Activated naive CD4-positive, alpha-beta T cell treated with anti-CD3 and anti-CD28 coated beads, Interleukin-2, amount 50 U/mL, for 24 hours (primary cell): Measurements from ENCODE around the gene LANCL3.
"Not testable (repeated sequence)": the region's sequence is repeated elsewhere in the genome, so short reads cannot be mapped to it uniquely, and the experiment has no call there.

Source experiments
- H3K27ac Mint-ChIP-seq: one replicate; pipeline ENCODE4 v1.8.0; 2021; ENCODE audit warnings: mild to moderate bottlenecking, mixed read lengths
- H3K27me3 Mint-ChIP-seq: one replicate; pipeline ENCODE4 v1.8.0; 2021; ENCODE audit warnings: mixed read lengths
- H3K36me3 Mint-ChIP-seq: one replicate; pipeline ENCODE4 v1.8.0; 2021; ENCODE audit warnings: mixed read lengths
- H3K4me1 Mint-ChIP-seq: one replicate; pipeline ENCODE4 v1.8.0; 2021; ENCODE audit warnings: mixed read lengths
- H3K4me3 Mint-ChIP-seq: one replicate; pipeline ENCODE4 v1.8.0; 2021; ENCODE audit warnings: mild to moderate bottlenecking, mixed read lengths
- H3K9me3 Mint-ChIP-seq: one replicate; pipeline ENCODE4 v1.8.0; 2021; ENCODE audit warnings: mixed read lengths

The LANCL3 gene

GRCh38 chrX:37594755-37595382, 23.4 kb downstream of the LANCL3 start:
- no peaks in the 10 kb centered on the region for H3K9me3 Mint-ChIP-seq
- H3K4me1 Mint-ChIP-seq: no peaks in the 10 kb centered on the region
- no peaks in the 10 kb centered on the region for H3K36me3 Mint-ChIP-seq
- H3K27me3 Mint-ChIP-seq: no peaks in the 10 kb centered on the region
- H3K4me3 Mint-ChIP-seq: no peak overlapping the region
- H3K27ac Mint-ChIP-seq: no peak overlapping the region

- Mint-ChIP-seq H3K27me3 (peaks cover 3% of the 10 kb centered on the region), H3K4me3 (no peak overlapping the region), H3K36me3 (no peaks in the 10 kb centered on the region), H3K9me3 (no peaks in the 10 kb centered on the region), H3K4me1 (no peaks in the 10 kb centered on the region), H3K27ac (no peak overlapping the region)
Measured at GRCh38 chrX:37599729-37600128, 28.3 kb downstream of the LANCL3 start.

GRCh38 chrX:37603938-37604409, 32.5 kb downstream of the LANCL3 start:
- Mint-ChIP-seq H3K27ac (no peak overlapping the region), H3K9me3 (no peaks in the 10 kb centered on the region), H3K4me3 (no peak overlapping the region), H3K27me3 (peaks cover 5% of the 10 kb centered on the region), H3K36me3 (no peaks in the 10 kb centered on the region), H3K4me1 (no peaks in the 10 kb centered on the region)

- Mint-ChIP-seq H3K36me3 (no peaks in the 10 kb centered on the region), H3K9me3 (no peaks in the 10 kb centered on the region), H3K27me3 (peaks cover 2% of the 10 kb centered on the region), H3K27ac (no peak overlapping the region), H3K4me1 (no peaks in the 10 kb centered on the region), H3K4me3 (no peak overlapping the region)
Measured at GRCh38 chrX:37607243-37607642, 35.8 kb downstream of the LANCL3 start.

GRCh38 chrX:37608156-37608555, 36.7 kb downstream of the LANCL3 start:
- no peaks in the 10 kb centered on the region for H3K9me3 Mint-ChIP-seq
- H3K27ac Mint-ChIP-seq: no peak overlapping the region
- H3K27me3 Mint-ChIP-seq: peaks cover 2% of the 10 kb centered on the region
- H3K4me3 Mint-ChIP-seq: no peak overlapping the region
- H3K36me3 Mint-ChIP-seq: no peaks in the 10 kb centered on the region
- H3K4me1 Mint-ChIP-seq: no peaks in the 10 kb centered on the region

DNA sequence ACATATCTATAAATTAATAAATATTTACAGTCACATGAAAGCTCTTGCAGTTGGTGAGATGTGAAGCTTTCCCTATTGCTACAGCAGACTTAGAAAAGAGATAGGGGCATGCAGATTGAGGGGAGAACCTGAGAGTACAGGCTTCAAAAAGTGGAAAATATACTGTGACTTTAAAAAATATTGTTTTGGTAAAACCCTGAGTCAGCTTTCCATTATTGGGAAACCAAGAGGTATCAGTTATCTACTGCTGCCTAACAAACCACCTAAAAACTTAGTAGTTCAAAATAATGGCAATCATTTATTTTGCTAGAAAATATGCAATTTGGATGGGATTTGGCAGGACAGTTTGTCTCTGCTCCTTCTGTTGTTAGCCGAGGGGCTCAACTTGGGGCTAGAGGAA, 38.3 kb downstream of the LANCL3 start:
- Mint-ChIP-seq H3K36me3 (no peaks in the 10 kb centered on the region), H3K4me3 (no peak overlapping the region), H3K9me3 (no peaks in the 10 kb centered on the region), H3K27ac (no peak overlapping the region), H3K27me3 (peaks cover 2% of the 10 kb centered on the region), H3K4me1 (no peaks in the 10 kb centered on the region)

GRCh38 chrX:37613933-37614332, 42.5 kb downstream of the LANCL3 start:
- Mint-ChIP-seq H3K4me3 (no peak overlapping the region), H3K36me3 (no peaks in the 10 kb centered on the region), H3K9me3 (no peaks in the 10 kb centered on the region), H3K27me3 (no peaks in the 10 kb centered on the region), H3K4me1 (no peaks in the 10 kb centered on the region), H3K27ac (no peak overlapping the region)

DNA sequence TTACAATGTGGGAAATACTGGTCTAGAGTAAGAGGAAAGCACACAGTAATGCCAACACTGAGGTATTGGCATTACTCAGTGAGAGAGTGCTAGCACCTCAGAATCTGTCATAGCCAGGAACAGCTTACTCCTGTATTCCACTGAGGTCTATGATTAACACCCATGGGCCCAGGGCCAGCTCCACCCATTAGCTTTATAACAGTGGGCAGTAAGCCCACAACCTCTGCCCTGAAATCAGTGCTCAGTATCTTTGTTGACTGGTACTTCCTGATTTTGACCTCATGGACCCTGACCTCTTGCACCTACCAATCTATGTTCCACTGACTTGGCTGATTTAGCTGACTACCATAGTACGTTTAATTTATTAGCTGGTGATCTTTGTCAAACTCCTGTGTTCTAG, 56.1 kb downstream of the LANCL3 start:
- Mint-ChIP-seq H3K4me1 (no peaks in the 10 kb centered on the region), H3K4me3 (no peak overlapping the region), H3K27me3 (no peaks in the 10 kb centered on the region), H3K9me3 (no peaks in the 10 kb centered on the region), H3K36me3 (no peaks in the 10 kb centered on the region), H3K27ac (no peak overlapping the region)

DNA sequence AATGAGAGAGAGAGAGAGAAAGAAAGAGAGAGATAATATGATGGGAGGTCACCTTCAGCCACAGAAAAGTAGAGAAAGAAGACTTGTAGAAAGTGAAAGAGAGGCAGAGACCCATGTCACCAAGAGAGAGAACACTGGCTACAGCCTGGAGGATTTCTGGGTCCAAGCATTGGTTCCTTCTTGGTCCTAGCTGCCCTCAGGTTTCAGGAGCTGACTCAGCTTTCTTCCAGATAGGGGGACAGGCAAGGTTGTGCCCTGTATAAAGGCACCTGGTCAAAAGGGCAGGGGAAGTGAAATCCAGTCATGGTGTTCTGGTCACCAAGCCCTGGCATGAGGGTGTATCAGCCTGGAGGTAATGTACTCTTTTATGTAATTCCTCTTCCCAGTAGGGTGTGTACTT, 66.6 kb downstream of the LANCL3 start:
- Mint-ChIP-seq H3K36me3 (no peaks in the 10 kb centered on the region), H3K4me3 (no peak overlapping the region), H3K9me3 (no peaks in the 10 kb centered on the region), H3K27me3 (peaks cover 1% of the 10 kb centered on the region), H3K27ac (no peak overlapping the region), H3K4me1 (no peaks in the 10 kb centered on the region)

DNA sequence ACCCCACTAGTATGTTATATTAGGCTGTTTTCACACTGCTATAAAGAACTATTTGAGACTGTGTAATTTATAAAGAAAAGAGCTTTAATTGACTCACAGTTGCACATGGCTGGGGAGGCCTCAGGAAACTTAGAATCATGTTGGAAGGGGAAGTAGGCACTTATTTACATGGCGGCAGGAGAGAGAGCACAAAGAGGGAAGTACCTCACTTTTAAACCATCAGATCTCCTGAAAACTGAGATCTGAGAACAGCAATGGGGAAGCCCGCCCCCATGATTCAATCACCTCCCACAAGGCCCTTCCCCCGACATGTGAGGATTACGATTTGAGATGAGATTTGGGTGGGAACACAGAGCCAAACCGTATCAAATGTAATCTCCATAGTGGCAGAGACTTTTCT, 68.7 kb downstream of the LANCL3 start:
- Mint-ChIP-seq H3K27me3 (peaks cover 1% of the 10 kb centered on the region), H3K9me3 (no peaks in the 10 kb centered on the region), H3K27ac (no peak overlapping the region), H3K36me3 (no peaks in the 10 kb centered on the region), H3K4me3 (no peak overlapping the region), H3K4me1 (no peaks in the 10 kb centered on the region)

GRCh38 chrX:37641859-37642258, 70.4 kb downstream of the LANCL3 start:
- no peaks in the 10 kb centered on the region for H3K9me3 Mint-ChIP-seq
- H3K4me3 Mint-ChIP-seq: no peak overlapping the region
- peaks cover 1% of the 10 kb centered on the region for H3K27me3 Mint-ChIP-seq
- H3K36me3 Mint-ChIP-seq: no peaks in the 10 kb centered on the region
- H3K27ac Mint-ChIP-seq: no peak overlapping the region
- no peaks in the 10 kb centered on the region for H3K4me1 Mint-ChIP-seq

- H3K4me1 Mint-ChIP-seq: no peaks in the 10 kb centered on the region
- H3K27ac Mint-ChIP-seq: no peak overlapping the region
- no peak overlapping the region for H3K4me3 Mint-ChIP-seq
- peaks cover 1% of the 10 kb centered on the region for H3K27me3 Mint-ChIP-seq
- no peaks in the 10 kb centered on the region for H3K9me3 Mint-ChIP-seq
- no peaks in the 10 kb centered on the region for H3K36me3 Mint-ChIP-seq
Measured at GRCh38 chrX:37644381-37645305, 73.2 kb downstream of the LANCL3 start.

GRCh38 chrX:37646254-37646653, 74.8 kb downstream of the LANCL3 start:
- H3K4me3 Mint-ChIP-seq: no peak overlapping the region
- H3K27me3 Mint-ChIP-seq: no peaks in the 10 kb centered on the region
- H3K9me3 Mint-ChIP-seq: no peaks in the 10 kb centered on the region
- H3K4me1 Mint-ChIP-seq: no peaks in the 10 kb centered on the region
- H3K36me3 Mint-ChIP-seq: no peaks in the 10 kb centered on the region
- no peak overlapping the region for H3K27ac Mint-ChIP-seq

GRCh38 chrX:37650879-37651278, 79.4 kb downstream of the LANCL3 start:
- H3K9me3 Mint-ChIP-seq, H3K4me3 Mint-ChIP-seq, H3K36me3 Mint-ChIP-seq, H3K4me1 Mint-ChIP-seq, H3K27me3 Mint-ChIP-seq, H3K27ac Mint-ChIP-seq: not testable (repeated sequence)

DNA sequence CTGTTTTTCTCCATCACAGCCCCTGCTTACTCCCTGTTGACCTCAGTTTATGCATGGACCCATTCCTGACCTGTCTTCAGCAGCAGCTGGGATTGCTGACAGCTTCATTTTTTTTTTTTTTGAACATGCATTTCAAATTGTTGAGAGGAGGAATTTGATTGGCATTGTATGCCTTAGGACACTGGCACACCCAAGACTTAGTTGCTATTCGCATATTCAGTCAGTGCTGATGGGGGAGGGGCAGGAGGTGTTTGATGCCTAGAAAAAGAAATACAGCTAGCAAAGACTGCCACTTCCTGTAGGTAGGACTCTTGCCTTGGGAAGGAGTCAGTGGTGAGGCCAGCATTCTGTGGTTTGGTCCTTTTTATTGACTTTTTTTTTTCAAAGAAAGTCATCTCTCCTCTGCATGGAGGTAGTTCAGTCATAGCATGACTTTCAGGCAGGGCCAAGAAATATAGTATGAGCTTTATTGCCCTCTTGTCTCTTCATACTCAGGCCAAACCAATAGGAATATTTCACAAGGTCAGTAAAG, 80.5 kb downstream of the LANCL3 start:
- H3K9me3 Mint-ChIP-seq: no peaks in the 10 kb centered on the region
- no peak overlapping the region for H3K4me3 Mint-ChIP-seq
- no peaks in the 10 kb centered on the region for H3K4me1 Mint-ChIP-seq
- no peaks in the 10 kb centered on the region for H3K36me3 Mint-ChIP-seq
- no peak overlapping the region for H3K27ac Mint-ChIP-seq
- no peaks in the 10 kb centered on the region for H3K27me3 Mint-ChIP-seq

GRCh38 chrX:37652589-37653231, 81.2 kb downstream of the LANCL3 start:
- no peaks in the 10 kb centered on the region for H3K27me3 Mint-ChIP-seq
- no peaks in the 10 kb centered on the region for H3K4me1 Mint-ChIP-seq
- no peaks in the 10 kb centered on the region for H3K36me3 Mint-ChIP-seq
- no peak overlapping the region for H3K27ac Mint-ChIP-seq
- no peak overlapping the region for H3K4me3 Mint-ChIP-seq
- H3K9me3 Mint-ChIP-seq: no peaks in the 10 kb centered on the region
